Measurements from ENCODE around the gene PRRG4.

GRCh38 chr11:32831221-32831620 is 1.5 kb downstream of the PRRG4 start:
- TF ChIP-seq CTCF (optimal IDR thresholded peaks at IDR 0.05 in 1 of 3, IDR thresholded peaks at IDR 0.05 in 1 of 3, conservative IDR thresholded peaks at IDR 0.05 in 1 of 3; ENCODE audit: extremely low read depth in 1 of 3, insufficient read depth in 2 of 3, low read length in 3 of 3) = no peak
- TF ChIP-seq EZH2 (IDR thresholded peaks at IDR 0.05; ENCODE audit: low read length) = no peak
